MCF 10A (cell line): ENCODE results near the gene ZNF107. TPM values are rescaled to one million over a fixed set of nuclear protein-coding genes. Genes with fewer than 3 reads are reported as not detected.
A peak's percentile ranks its signal among the peaks of the same experiment; 100 is the strongest.
"Not testable (repeated sequence)": the region's sequence is repeated elsewhere in the genome, so short reads cannot be mapped to it uniquely, and the experiment has no call there.

Source experiments
- BruUV-seq: library from RNA; stranded (reverse); fragments of 400-500 nt; replicated peaks from 2 replicates; lab custom pipeline; 2021; lab: Mats Ljungman, UMichigan
- CTCF ChIA-PET: fragments of 300-600 bp; sonication (Branson Sonifier 250); formaldehyde crosslinking; extraction: SDS; loops from one replicate; lab custom pipeline; 2021; ENCODE audit warnings: antibody characterized with exemption, inconsistent platforms; lab: Yijun Ruan, JAX
- POLR2A ChIA-PET: fragments of 300-600, 350-650 bp; sonication (Branson Sonifier 250); formaldehyde crosslinking; extraction: SDS; loops from one replicate; lab custom pipeline; 2020; ENCODE audit warnings: antibody characterized with exemption, inconsistent platforms; lab: Yijun Ruan, JAX
- DNase-seq: peaks from one replicate; pipeline ENCODE4 v3.0.0-alpha.2; 2018; ENCODE audit not compliant: unreplicated experiment
- H3K27ac Mint-ChIP-seq: one replicate; pipeline ENCODE4 v1.8.0; 2022; ENCODE audit warnings: mild to moderate bottlenecking, low read depth, mixed read lengths; ENCODE audit not compliant: unreplicated experiment
- H3K27me3 Mint-ChIP-seq: one replicate; pipeline ENCODE4 v1.8.0; 2022; ENCODE audit warnings: mixed read lengths; ENCODE audit not compliant: insufficient read depth, unreplicated experiment
- H3K36me3 Mint-ChIP-seq: one replicate; pipeline ENCODE4 v1.8.0; 2022; ENCODE audit warnings: mild to moderate bottlenecking, moderate library complexity, mixed read lengths; ENCODE audit not compliant: insufficient read depth, unreplicated experiment
- H3K4me1 Mint-ChIP-seq: one replicate; pipeline ENCODE4 v1.8.0; 2022; ENCODE audit warnings: mixed read lengths; ENCODE audit not compliant: insufficient read depth, unreplicated experiment
- H3K4me3 Mint-ChIP-seq: one replicate; pipeline ENCODE4 v1.8.0; 2022; ENCODE audit warnings: mild to moderate bottlenecking, moderate library complexity, mixed read lengths; ENCODE audit not compliant: unreplicated experiment
- H3K9me3 Mint-ChIP-seq: one replicate; pipeline ENCODE4 v1.8.0; 2022; ENCODE audit warnings: mixed read lengths; ENCODE audit not compliant: unreplicated experiment
- CTCF ChIP-seq: fragments of 200-600 bp; IDR thresholded peaks from one replicate; pipeline ENCODE4 v1.8.0; 2022; ENCODE audit warnings: antibody characterized with exemption, mild to moderate bottlenecking; ENCODE audit not compliant: unreplicated experiment
- intact Hi-C: fragments of 100-400 bp; cut with micrococcal nuclease; formaldehyde crosslinking; loops from 2 replicates; pipeline ENCODE4 v1.14.1; 2022
- total RNA-seq: library from RNA; stranded (reverse); gene quantifications from 2 replicates; pipeline ENCODE4 v1.2.3, GENCODE V29; 2022

Gene ZNF107
- total RNA-seq, 1 experiment from 2014 or later = 4.6 TPM

- no peak for DNase-seq
- Mint-ChIP-seq H3K27ac (no peak overlapping the region), H3K4me3 (no peak overlapping the region), H3K27me3 (no peaks in the 10 kb centered on the region), H3K4me1 (no peaks in the 10 kb centered on the region), H3K36me3 (no peaks in the 10 kb centered on the region), H3K9me3 (peaks cover 4% of the 10 kb centered on the region)
- BruUV-seq = no TSS peak
- ChIA-PET POLR2A (interaction anchor here (1.0 kb wide), 1 partner anchor 12 kb away, joined by 3 read pairs; no protein-coding TSS in a partner anchor), CTCF (interaction anchor here (0.6 kb wide), 2 partner anchors 11 to 35 kb away, joined by 3 to 4 read pairs; no protein-coding TSS in a partner anchor)
- TF ChIP-seq CTCF = no peak
- intact Hi-C loops = no loop called here
These were observed 67.8 kb downstream of the ZNF107 start for GRCh38 chr7:64733550-64734240.

GRCh38 chr7:64736575-64736974, 70.6 kb downstream of the ZNF107 start:
- H3K27ac Mint-ChIP-seq = no peak overlapping the region
- POLR2A ChIA-PET = no interaction called here
- no TSS peak for BruUV-seq

GRCh38 chr7:64738403-64738802, 72.5 kb downstream of the ZNF107 start:
- H3K4me3 Mint-ChIP-seq, DNase-seq, H3K36me3 Mint-ChIP-seq, intact Hi-C loops, CTCF ChIA-PET, H3K27ac Mint-ChIP-seq, BruUV-seq, POLR2A ChIA-PET, H3K4me1 Mint-ChIP-seq, H3K27me3 Mint-ChIP-seq, H3K9me3 Mint-ChIP-seq: not testable (repeated sequence)

More at GRCh38 chr7:64736575-64736974, 70.6 kb downstream of the ZNF107 start:
- H3K4me3 Mint-ChIP-seq = no peak overlapping the region
- CTCF ChIA-PET = interaction anchor here (0.7 kb wide), 1 partner anchor 129 kb away, joined by 3 read pairs; no protein-coding TSS in a partner anchor
- DNase-seq = no peak
- intact Hi-C loops = no loop called here
- no peak for TF ChIP-seq CTCF
- no peaks in the 10 kb centered on the region for H3K36me3 Mint-ChIP-seq
- no peaks in the 10 kb centered on the region for H3K27me3 Mint-ChIP-seq
- H3K4me1 Mint-ChIP-seq = no peaks in the 10 kb centered on the region
- H3K9me3 Mint-ChIP-seq = no peaks in the 10 kb centered on the region

GRCh38 chr7:64738953-64739352, 73.0 kb downstream of the ZNF107 start:
- H3K27me3 Mint-ChIP-seq, H3K4me1 Mint-ChIP-seq, DNase-seq, H3K9me3 Mint-ChIP-seq, POLR2A ChIA-PET, H3K36me3 Mint-ChIP-seq, CTCF ChIA-PET, H3K27ac Mint-ChIP-seq, intact Hi-C loops, H3K4me3 Mint-ChIP-seq, BruUV-seq: not testable (repeated sequence)

GRCh38 chr7:64744680-64745079, 78.7 kb downstream of the ZNF107 start:
- H3K9me3 Mint-ChIP-seq = no peaks in the 10 kb centered on the region
- H3K27me3 Mint-ChIP-seq = no peaks in the 10 kb centered on the region
- H3K4me1 Mint-ChIP-seq = no peaks in the 10 kb centered on the region
- POLR2A ChIA-PET = no interaction called here
- intact Hi-C loops = no loop called here
- peaks cover 6% of the 10 kb centered on the region for H3K36me3 Mint-ChIP-seq
- no peak for TF ChIP-seq CTCF
- H3K27ac Mint-ChIP-seq = no peak overlapping the region
- CTCF ChIA-PET = no interaction called here
- peak; percentile 1 for DNase-seq
- BruUV-seq = no TSS peak
- no peak overlapping the region for H3K4me3 Mint-ChIP-seq
